HAP-1 (cell line): ENCODE data around the gene MRTFB.

ENCODE experiments used
- DNase-seq, 2 experiments: peaks; one replicate each; pipeline ENCODE4 v3.0.0-alpha.2; 2016 to 2020; ENCODE audit warnings: low spot score in 2 of 2
- H3K27me3 ChIP-seq: fragments of 250-450 bp; sonication (Bioruptor Pico); 2 replicates; pipeline ENCODE4 v1.5.1; 2020; ENCODE audit warnings: low read depth, mild to moderate bottlenecking, moderate library complexity
- H3K36me3 ChIP-seq: fragments of 250-450 bp; sonication (Bioruptor Pico); replicated peaks from 2 replicates; pipeline ENCODE4 v1.5.1; 2020; ENCODE audit warnings: mild to moderate bottlenecking
- H3K4me1 ChIP-seq: fragments of 250-450 bp; sonication (Bioruptor Pico); 2 replicates; pipeline ENCODE4 v1.5.1; 2020; ENCODE audit warnings: mild to moderate bottlenecking
- H3K4me3 ChIP-seq: fragments of 250-450 bp; sonication (Bioruptor Pico); 2 replicates; pipeline ENCODE4 v1.5.1; 2020; ENCODE audit warnings: mild to moderate bottlenecking, moderate library complexity
- H3K9me3 ChIP-seq: fragments of 250-450 bp; sonication (Bioruptor Pico); 2 replicates; pipeline ENCODE4 v1.5.1; 2020; ENCODE audit warnings: mild to moderate bottlenecking, moderate library complexity
- in situ Hi-C: fragments of 300-500 bp; cut with MboI; formaldehyde crosslinking; loops from 3 replicates; pipeline ENCODE4 v1.14.3; 2020; ENCODE audit warnings: low sequenced_read_pairs, inconsistent platforms, mixed read lengths

The MRTFB gene

DNA sequence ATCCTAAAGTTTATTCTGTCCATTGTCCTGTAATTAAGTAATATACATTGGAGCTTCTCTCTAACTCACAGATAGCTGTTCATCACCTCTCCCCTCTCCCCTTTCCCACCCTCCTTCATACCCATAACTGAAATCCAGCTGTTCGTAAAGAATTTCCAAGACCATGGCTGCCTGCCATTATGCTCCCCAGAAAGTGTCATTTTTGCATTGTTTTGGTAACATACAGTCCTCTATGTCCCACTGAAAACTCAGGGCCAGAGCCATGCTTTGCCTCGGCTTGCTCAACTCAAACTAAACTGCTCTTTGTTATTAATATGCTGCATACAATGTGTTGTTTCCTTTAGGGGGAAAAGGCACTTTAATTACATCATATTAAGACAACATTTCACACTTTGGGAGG lies 132.0 kb downstream of the MRTFB start:
- no peak for DNase-seq
- H3K36me3 ChIP-seq, result no peaks in the 10 kb centered on the region
- in situ Hi-C loops, result no loop called here
- H3K9me3 ChIP-seq, result no peaks in the 10 kb centered on the region
- H3K4me3 ChIP-seq, result no peak overlapping the region
- no peaks in the 10 kb centered on the region for H3K4me1 ChIP-seq
- no peaks in the 10 kb centered on the region for H3K27me3 ChIP-seq

DNA sequence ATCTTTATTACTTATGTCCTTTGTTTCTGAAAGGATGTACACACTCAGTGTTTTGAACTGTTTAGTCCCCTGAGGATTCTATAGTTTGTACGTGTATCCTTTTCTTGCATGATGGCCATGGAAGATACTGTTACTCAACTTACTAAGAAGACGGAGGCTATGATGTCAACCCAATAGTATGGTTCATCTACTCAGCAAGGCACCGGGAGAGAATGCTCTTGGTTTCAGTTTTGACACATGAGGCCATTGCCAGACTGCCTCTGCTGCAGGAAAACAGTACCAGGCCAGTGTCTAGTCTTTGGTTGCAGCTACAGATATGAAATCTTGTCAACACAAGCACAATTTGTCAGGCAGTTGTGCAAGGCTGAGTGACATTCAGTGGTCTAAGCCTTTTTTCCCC lies 134.5 kb downstream of the MRTFB start:
- Histone ChIP-seq H3K27me3 (no peaks in the 10 kb centered on the region), H3K36me3 (no peaks in the 10 kb centered on the region), H3K4me3 (no peak overlapping the region), H3K4me1 (no peaks in the 10 kb centered on the region), H3K9me3 (no peaks in the 10 kb centered on the region)
- no peak for DNase-seq
- in situ Hi-C loops, result no loop called here

DNA sequence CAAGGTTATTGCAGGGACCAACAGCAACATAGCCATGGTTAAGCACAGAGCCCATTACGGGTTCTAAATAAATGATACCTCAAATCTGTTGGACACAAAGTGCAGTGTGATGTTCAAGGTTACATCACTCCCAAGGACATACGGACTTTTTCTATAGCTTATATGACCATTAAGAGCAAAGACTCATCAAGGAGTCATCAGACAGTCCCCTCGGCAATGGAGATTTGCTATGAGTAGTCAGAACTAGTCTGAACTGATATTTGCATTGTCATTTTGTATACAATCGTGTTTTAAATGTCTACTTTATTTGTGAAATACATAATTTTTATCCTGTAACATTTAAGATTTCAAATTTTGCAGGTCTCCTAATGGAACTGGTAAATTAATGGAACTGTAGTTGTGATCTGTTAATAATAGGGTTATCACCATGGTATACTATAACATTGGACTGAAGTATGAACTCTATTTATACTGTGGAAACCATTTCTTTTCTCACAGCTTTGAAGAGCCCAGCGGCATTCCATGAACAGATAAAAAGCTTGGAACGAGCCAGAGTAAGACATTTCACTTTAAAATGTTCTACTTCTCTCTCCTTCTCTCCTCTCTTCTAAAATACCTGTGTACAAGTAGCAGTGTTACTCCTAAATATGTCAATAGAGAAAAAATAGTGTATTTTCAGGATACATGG lies 140.9 kb downstream of the MRTFB start:
- Histone ChIP-seq H3K4me1 (no peaks in the 10 kb centered on the region), H3K36me3 (no peaks in the 10 kb centered on the region), H3K4me3 (no peak overlapping the region), H3K27me3 (no peaks in the 10 kb centered on the region), H3K9me3 (no peaks in the 10 kb centered on the region)
- in situ Hi-C loops, result no loop called here
- no peak for DNase-seq

DNA sequence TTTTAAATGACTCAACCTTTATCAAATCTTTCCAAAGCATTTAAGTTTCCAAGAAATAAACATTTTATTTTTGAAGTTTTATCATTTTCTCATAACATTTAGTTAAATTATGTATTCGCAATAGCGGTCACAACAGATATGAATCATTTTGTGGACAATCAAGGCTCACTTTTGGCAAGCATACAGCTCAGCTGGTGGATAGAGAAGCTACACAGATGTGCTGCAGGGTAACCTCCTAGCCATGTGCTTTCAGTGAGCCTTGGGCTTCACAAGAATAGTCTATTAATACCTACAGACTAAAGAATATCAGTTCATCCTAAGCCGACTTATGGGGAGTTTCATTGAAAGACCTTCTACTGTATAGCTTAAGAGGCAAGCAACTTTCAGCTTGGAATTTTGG lies 144.8 kb downstream of the MRTFB start:
- Histone ChIP-seq H3K36me3 (peaks cover 5% of the 10 kb centered on the region; the same call in 1 of the 2 replicates), H3K4me1 (no peaks in the 10 kb centered on the region), H3K27me3 (no peaks in the 10 kb centered on the region), H3K9me3 (no peaks in the 10 kb centered on the region), H3K4me3 (no peak overlapping the region)
- DNase-seq, result no peak
- in situ Hi-C loops, result no loop called here

DNA sequence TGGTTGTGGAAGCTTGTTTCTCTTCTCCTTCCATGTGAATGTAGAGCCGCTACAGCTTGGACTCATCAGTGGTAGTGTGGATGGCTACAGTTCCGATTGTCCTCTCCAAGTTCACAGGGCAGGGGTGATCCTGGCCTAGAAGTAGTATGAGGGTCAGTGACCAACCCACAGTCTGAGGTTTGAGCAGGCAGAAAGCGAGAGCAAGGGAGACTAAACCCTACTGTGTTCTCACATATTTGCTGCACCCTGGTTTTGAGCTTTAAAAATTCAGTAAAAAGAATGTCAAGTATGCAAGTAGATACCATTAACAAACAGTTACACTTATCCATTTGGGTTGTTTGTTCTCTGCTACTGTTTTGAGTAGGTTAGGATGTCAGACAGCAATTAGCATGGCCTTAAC lies 148.9 kb downstream of the MRTFB start:
- no peaks in the 10 kb centered on the region for H3K4me1 ChIP-seq
- no peaks in the 10 kb centered on the region for H3K27me3 ChIP-seq
- H3K9me3 ChIP-seq, result no peaks in the 10 kb centered on the region
- H3K36me3 ChIP-seq, result peaks cover 5% of the 10 kb centered on the region; the same call in 1 of the 2 replicates
- no peak overlapping the region for H3K4me3 ChIP-seq
- in situ Hi-C loops, result no loop called here
- no peak for DNase-seq

DNA sequence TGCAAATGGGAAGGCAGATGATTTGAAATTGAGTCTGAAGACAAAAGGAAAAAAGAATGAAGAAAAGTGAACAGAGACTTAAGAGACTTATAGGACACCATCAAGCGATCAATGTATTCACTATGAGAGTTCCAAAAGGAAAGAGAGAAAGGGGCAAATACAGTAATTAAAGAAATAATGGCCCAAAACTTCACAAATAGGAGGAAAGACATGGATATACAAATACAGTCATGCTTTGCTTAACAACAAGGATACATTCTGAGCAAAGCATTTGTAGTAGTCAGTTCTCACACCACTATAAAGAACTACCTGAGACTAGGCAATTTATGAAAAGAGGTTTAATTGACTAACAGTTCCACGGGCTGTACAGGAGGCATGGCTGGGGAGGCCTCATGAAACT lies 152.5 kb downstream of the MRTFB start:
- H3K27me3 ChIP-seq, result no peaks in the 10 kb centered on the region
- in situ Hi-C loops, result no loop called here
- H3K4me3 ChIP-seq, result no peak overlapping the region
- H3K36me3 ChIP-seq, result peaks cover 5% of the 10 kb centered on the region; the same call in 1 of the 2 replicates
- no peak for DNase-seq
- no peaks in the 10 kb centered on the region for H3K9me3 ChIP-seq
- no peaks in the 10 kb centered on the region for H3K4me1 ChIP-seq

DNA sequence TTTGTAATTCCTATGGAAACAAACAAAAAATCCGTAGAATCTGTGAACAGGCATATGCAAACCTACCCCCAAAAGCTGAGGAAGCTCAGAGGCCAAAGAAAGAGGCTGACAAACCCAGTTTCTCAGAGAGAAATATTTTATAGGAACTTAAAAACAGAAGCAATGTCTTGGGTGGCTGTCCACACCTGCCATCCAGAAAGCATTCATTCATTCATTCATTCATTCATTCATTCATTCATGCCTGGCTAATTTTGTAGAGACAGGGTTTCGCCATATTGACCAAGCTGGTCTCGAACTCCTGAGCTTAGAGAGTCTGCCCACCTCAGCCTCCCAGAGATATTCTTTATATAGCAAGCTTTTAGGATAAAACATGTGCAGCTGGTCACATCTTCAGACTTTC lies 154.3 kb downstream of the MRTFB start:
- in situ Hi-C loops, result no loop called here
- Histone ChIP-seq H3K36me3 (peaks cover under 1% of the 10 kb centered on the region), H3K4me3 (no peak overlapping the region), H3K4me1 (no peaks in the 10 kb centered on the region), H3K27me3 (no peaks in the 10 kb centered on the region), H3K9me3 (no peaks in the 10 kb centered on the region)
- DNase-seq, result no peak

DNA sequence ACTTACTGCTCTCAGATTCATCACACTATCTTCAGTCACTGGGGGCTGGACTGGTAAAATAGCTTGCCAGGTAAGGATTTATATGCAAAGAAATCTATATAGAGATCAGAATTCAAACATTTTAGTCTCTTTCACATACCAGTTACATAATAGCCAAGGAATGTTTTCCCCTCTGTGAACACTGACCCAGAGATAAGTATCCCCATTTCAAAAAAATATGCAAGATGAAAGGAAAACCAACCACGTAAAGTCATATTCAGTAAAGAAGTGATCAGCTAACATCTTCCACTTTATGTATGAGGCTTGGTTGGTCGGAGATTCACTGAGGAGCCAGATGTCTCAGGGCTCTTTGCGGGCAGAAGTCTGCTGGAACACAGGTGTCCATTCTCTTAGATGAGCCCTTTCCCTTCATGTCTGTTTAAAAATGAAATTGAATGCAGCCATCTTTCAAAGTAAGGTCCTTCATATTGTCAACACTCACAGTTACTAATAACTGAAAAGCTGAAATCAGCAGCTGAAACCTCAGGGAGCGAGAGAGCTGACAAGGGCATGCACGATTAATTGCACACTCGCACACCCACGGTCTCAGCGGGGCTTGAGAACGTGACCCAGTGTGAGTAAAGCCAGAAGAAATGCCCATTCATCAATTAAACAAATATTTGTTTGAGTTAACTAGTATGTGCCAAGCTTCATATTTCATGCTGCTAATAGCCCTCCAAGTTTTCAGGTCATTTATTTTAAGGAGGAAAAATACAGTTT lies 161.2 kb downstream of the MRTFB start:
- Histone ChIP-seq H3K4me3 (no peak overlapping the region), H3K36me3 (peaks cover 8% of the 10 kb centered on the region), H3K4me1 (no peaks in the 10 kb centered on the region), H3K9me3 (no peaks in the 10 kb centered on the region), H3K27me3 (no peaks in the 10 kb centered on the region)
- no peak for DNase-seq
- in situ Hi-C loops, result no loop called here

DNA sequence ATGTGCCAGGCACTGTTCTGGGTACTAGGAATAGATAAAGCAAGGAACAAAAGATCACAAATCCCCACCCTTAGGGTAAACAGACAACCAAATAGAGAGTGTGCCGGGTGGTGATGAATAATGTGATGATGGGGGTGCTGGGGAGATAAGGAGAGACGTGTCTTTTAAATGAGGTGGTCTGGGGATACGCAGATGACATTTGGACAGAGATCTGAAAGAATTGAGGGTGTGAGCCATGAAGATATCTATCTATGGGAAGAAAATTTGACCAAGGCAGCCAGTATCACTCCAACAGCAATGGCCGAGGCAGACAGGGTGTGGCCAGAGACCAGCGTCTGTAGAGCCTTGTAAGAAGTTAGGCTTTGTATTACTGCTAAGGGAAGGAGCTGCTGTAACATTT lies 165.3 kb downstream of the MRTFB start:
- no peaks in the 10 kb centered on the region for H3K27me3 ChIP-seq
- 0 out of 2 replicates have a peak, but pooled peaks cover 2% of the 10 kb centered on the region for H3K4me1 ChIP-seq
- H3K36me3 ChIP-seq, result peaks cover 11% of the 10 kb centered on the region
- DNase-seq, result no peak
- H3K4me3 ChIP-seq, result no peak overlapping the region
- in situ Hi-C loops, result no loop called here
- H3K9me3 ChIP-seq, result no peaks in the 10 kb centered on the region

DNA sequence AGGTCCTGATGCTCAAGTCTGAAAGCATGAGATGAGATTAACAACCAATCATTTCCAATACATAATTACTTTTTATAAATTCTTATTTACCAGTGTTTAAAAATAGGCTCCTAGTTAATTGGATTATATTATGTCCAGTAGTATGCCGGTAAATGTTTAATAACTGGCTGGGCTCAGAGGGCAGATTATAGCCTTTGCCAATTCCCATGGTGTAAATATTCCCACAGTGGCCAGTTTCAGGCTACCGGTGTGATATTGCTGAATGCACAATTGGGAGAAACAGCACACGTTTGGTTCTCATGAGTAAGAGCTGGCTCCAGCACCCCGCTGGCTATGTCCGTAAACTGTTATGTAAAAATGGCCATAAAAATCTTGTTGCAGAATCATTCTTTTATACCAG lies 167.6 kb downstream of the MRTFB start:
- no peak overlapping the region for H3K4me3 ChIP-seq
- no peaks in the 10 kb centered on the region for H3K27me3 ChIP-seq
- H3K36me3 ChIP-seq, result peaks cover 7% of the 10 kb centered on the region
- DNase-seq, result no peak
- H3K4me1 ChIP-seq, result 0 out of 2 replicates have a peak, but pooled peaks cover 2% of the 10 kb centered on the region
- in situ Hi-C loops, result no loop called here
- H3K9me3 ChIP-seq, result no peaks in the 10 kb centered on the region

DNA sequence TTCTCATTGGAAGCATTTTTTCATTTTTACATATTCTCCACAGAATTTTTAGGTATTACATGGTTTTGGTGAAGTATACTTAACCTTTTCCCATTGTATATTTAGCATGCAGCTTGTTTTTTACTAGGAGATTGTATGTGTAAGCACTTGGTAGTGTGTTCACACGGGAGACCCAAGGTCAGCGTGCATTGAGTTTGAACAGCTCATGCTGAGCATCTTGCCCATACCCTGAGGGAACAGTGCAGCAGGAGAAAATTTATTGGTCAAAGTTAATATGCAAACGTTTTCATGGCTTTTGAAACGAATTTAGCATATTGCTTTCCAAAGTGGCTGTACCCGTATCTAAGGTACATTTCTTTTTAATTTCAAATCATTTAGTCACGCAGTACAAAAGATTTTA lies 168.7 kb downstream of the MRTFB start:
- Histone ChIP-seq H3K4me3 (no peak overlapping the region), H3K4me1 (0 out of 2 replicates have a peak, but pooled peaks cover 2% of the 10 kb centered on the region), H3K36me3 (peaks cover 3% of the 10 kb centered on the region; the same call in 1 of the 2 replicates), H3K27me3 (no peaks in the 10 kb centered on the region), H3K9me3 (no peaks in the 10 kb centered on the region)
- no peak for DNase-seq
- in situ Hi-C loops, result loop anchor here (10.0 kb wide), 1 partner anchor 285 kb away; no protein-coding TSS in a partner anchor

DNA sequence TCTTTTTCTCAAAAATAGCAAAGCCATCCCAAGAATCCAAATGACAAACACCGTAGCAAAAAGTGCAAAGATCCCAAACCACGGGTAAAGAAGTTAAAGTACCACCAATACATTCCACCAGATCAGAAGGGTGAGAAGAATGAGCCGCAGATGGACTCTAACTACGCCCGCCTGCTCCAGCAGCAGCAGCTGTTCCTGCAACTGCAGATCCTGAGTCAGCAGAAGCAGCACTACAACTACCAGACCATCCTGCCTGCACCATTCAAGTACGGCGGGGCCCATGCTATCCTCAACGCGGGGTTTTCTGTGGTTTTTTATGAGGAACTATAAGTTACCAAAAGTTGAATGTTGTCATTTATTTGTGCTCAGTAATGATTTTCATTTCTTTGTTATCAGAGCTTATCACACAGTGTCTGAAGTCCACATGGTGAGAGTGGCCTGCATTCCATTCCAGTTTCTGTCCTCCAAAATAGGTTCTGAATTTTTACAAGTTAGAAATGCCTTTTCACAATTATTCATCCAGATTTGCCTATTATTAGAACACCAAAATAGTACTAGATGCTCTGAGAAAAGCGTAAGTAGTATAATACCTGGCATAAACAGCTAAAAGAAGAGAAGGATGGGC lies 169.2 kb downstream of the MRTFB start:
- 0 out of 2 replicates have a peak, but pooled peaks cover 2% of the 10 kb centered on the region for H3K4me1 ChIP-seq
- no peaks in the 10 kb centered on the region for H3K9me3 ChIP-seq
- H3K36me3 ChIP-seq, result peaks cover 5% of the 10 kb centered on the region
- no peaks in the 10 kb centered on the region for H3K27me3 ChIP-seq
- H3K4me3 ChIP-seq, result no peak overlapping the region
- DNase-seq, result no peak
- in situ Hi-C loops, result loop anchor here (10.0 kb wide), 1 partner anchor 284 kb away; no protein-coding TSS in a partner anchor

DNA sequence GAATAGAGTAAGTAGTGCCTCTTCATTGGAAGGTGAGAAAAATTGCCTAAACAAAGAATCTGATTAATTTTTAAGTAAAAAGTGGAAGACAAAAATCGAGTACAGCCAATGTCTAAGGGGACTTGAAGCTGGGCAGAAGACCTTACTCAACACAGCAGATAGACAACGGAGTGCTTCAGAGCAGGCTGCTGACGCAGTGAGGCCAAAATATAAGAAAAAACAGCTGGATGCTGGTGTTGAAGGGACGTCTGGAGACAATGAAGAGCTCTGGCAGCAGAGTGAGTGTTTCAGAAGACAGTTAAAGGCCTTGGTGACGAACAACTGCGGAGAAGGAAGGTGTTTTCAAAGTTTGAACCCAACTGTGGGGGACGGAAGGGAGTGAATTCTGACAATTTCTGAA lies 169.8 kb downstream of the MRTFB start:
- in situ Hi-C loops, result loop anchor here (10.0 kb wide), 1 partner anchor 284 kb away; no protein-coding TSS in a partner anchor
- no peaks in the 10 kb centered on the region for H3K27me3 ChIP-seq

DNA sequence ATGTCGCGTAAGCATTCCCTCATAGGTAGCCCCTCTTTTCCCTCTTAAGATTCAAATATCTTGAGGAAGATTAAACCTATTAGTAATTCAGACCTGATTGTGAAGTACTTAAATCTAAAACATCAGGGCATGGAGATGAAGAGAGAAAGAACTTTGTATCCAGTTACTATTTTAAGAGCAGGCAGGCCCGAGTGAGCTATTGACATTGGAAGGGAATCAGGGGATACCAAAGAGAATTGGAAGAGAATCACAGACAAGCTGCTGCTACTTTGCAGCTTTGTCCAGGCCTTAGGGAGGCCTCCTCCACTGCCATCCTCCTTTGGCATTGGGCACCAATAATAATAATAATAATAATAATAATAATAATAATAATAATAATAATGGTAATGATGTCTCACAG lies 170.5 kb downstream of the MRTFB start:
- DNase-seq, result no peak
- Histone ChIP-seq H3K9me3 (no peaks in the 10 kb centered on the region), H3K4me3 (no peak overlapping the region), H3K4me1 (0 out of 2 replicates have a peak, but pooled peaks cover 2% of the 10 kb centered on the region), H3K36me3 (peaks cover 12% of the 10 kb centered on the region), H3K27me3 (no peaks in the 10 kb centered on the region)
- in situ Hi-C loops, result loop anchor here (10.0 kb wide), 1 partner anchor 283 kb away; no protein-coding TSS in a partner anchor

More for the DNA sequence above, 169.8 kb downstream of the MRTFB start:
- Histone ChIP-seq H3K4me3 (no peak overlapping the region), H3K4me1 (0 out of 2 replicates have a peak, but pooled peaks cover 2% of the 10 kb centered on the region), H3K36me3 (peaks cover 9% of the 10 kb centered on the region), H3K9me3 (no peaks in the 10 kb centered on the region)
- no peak for DNase-seq
